Natural killer cell (primary cell): ENCODE measurements around the gene SEPTIN12. TPM values are rescaled to one million over a fixed set of nuclear protein-coding genes. Genes with fewer than 3 reads are reported as not detected.

Experiments used
- ATAC-seq, 3 donors: fragments of 150-1000 bp in 2 of 3; fragments of 200-7000 bp in 1 of 3; cut with Tn5 transposase; 1 replicate in 1 of 3; 2 replicates in 2 of 3; pipeline ENCODE4 v1.10.0; 2021; ENCODE audit warnings: mild to moderate bottlenecking in 2 of 3, moderate library complexity in 2 of 3
- DNase-seq, 2 donors: peaks; one replicate each; pipeline versions ENCODE4 v3.0.0 to v3.0.0-alpha.2; 2013 to 2021; ENCODE audit warnings: mixed read lengths in 1 of 2
- H3K27ac ChIP-seq: one replicate; pipeline ENCODE4 v1.5.1; 2013; ENCODE audit warnings: mild to moderate bottlenecking, low read length
- H3K27me3 ChIP-seq: one replicate; pipeline ENCODE4 v1.6.1; 2013; ENCODE audit warnings: low read length; ENCODE audit not compliant: control insufficient read depth, insufficient read depth
- H3K36me3 ChIP-seq: one replicate; pipeline ENCODE4 v1.6.1; 2013; ENCODE audit warnings: low read length; ENCODE audit not compliant: control insufficient read depth, insufficient read depth
- H3K4me1 ChIP-seq: one replicate; pipeline ENCODE4 v1.6.1; 2013; ENCODE audit warnings: low read length; ENCODE audit not compliant: control insufficient read depth, insufficient read depth
- H3K4me3 ChIP-seq: one replicate; pipeline ENCODE4 v1.5.1; 2013; ENCODE audit warnings: low read length
- H3K9me3 ChIP-seq: one replicate; pipeline ENCODE4 v1.6.1; 2013; ENCODE audit warnings: low read length; ENCODE audit not compliant: control insufficient read depth, insufficient read depth
- H3K27ac Mint-ChIP-seq, 2 donors: one replicate each; pipeline ENCODE4 v1.8.0; 2022; ENCODE audit warnings: mild to moderate bottlenecking in 2 of 2, mixed read lengths in 2 of 2, moderate library complexity in 1 of 2
- H3K27me3 Mint-ChIP-seq, 2 donors: one replicate each; pipeline ENCODE4 v1.8.0; 2022; ENCODE audit warnings: low read depth in 2 of 2, mixed read lengths in 2 of 2
- H3K36me3 Mint-ChIP-seq: one replicate; pipeline ENCODE4 v1.8.0; 2022; ENCODE audit warnings: mixed read lengths
- H3K4me1 Mint-ChIP-seq, 2 donors: one replicate each; pipeline ENCODE4 v1.8.0; 2022; ENCODE audit warnings: mixed read lengths in 2 of 2
- H3K4me3 Mint-ChIP-seq: one replicate; pipeline ENCODE4 v1.8.0; 2022; ENCODE audit warnings: mild to moderate bottlenecking, moderate library complexity, mixed read lengths
- H3K9me3 Mint-ChIP-seq, 2 donors: one replicate each; pipeline ENCODE4 v1.8.0; 2022; ENCODE audit warnings: mixed read lengths in 2 of 2
- WGBS: methylation state at CpG from one replicate; pipeline ENCODE4 v1.1.7; 2013; ENCODE audit warnings: missing lambda C conversion rate; ENCODE audit not compliant: insufficient coverage; 5-methylcytosine and 5-hydroxymethylcytosine counted together
- intact Hi-C: fragments of 100-400 bp; cut with micrococcal nuclease; formaldehyde crosslinking; loops from one replicate; pipeline ENCODE4 v1.14.2; 2022
- total RNA-seq, 4 donors: library from RNA; stranded (reverse); fragments of 120-200 nt in 1 of 4; gene quantifications; one replicate each; pipeline versions ENCODE4 v1.2.3 to v1.2.4, GENCODE V29; 2013 to 2022
- TF ChIP-seq, protein P1 (sequence below): fragments of 200-600 bp; IDR thresholded peaks from one replicate; pipeline ENCODE4 v1.8.0; 2022; ENCODE audit warnings: antibody characterized with exemption

SEPTIN12 gene
- total RNA-seq, 3 donors from 2014 or later (not counting 1 experiment from before 2014, with no cell fraction given) = 0.59 TPM; not detected in 2

DNA sequence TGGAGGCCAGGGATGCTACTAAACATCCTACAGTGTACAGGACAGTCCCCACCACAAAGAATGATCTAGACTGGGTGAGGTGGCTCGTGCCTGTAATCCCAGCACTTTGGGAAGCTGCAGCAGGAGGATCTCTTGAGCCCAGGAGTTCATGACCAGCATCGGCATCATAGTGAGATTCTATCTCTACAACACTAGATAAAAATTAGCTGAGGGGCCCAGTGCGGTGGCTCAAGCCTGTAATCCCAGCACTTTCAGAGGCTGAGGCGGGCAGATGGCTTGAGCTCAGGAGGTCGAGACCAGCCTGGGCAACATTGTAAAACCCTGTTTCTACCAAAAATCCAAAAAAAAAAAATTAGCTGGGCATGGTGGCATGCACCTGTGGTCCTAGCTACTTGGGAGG, 15.8 kb downstream of the SEPTIN12 start:
- H3K4me3 Mint-ChIP-seq = no peak overlapping the region
- H3K36me3 Mint-ChIP-seq = no peaks in the 10 kb centered on the region
- Histone ChIP-seq H3K36me3 (no peaks in the 10 kb centered on the region), H3K4me1 (peaks cover 18% of the 10 kb centered on the region), H3K27me3 (no peaks in the 10 kb centered on the region), H3K9me3 (no peaks in the 10 kb centered on the region), H3K4me3 (no peak overlapping the region), H3K27ac (no peak overlapping the region)
- no peaks in the 10 kb centered on the region for H3K9me3 Mint-ChIP-seq
- H3K27ac Mint-ChIP-seq = no peak overlapping the region
- 90% methylated on average over 5 of the region's 5 CpGs for WGBS
- H3K4me1 Mint-ChIP-seq = peaks cover 16 to 19% of the 10 kb centered on the region in 2 donors
- TF ChIP-seq, protein P1, sequence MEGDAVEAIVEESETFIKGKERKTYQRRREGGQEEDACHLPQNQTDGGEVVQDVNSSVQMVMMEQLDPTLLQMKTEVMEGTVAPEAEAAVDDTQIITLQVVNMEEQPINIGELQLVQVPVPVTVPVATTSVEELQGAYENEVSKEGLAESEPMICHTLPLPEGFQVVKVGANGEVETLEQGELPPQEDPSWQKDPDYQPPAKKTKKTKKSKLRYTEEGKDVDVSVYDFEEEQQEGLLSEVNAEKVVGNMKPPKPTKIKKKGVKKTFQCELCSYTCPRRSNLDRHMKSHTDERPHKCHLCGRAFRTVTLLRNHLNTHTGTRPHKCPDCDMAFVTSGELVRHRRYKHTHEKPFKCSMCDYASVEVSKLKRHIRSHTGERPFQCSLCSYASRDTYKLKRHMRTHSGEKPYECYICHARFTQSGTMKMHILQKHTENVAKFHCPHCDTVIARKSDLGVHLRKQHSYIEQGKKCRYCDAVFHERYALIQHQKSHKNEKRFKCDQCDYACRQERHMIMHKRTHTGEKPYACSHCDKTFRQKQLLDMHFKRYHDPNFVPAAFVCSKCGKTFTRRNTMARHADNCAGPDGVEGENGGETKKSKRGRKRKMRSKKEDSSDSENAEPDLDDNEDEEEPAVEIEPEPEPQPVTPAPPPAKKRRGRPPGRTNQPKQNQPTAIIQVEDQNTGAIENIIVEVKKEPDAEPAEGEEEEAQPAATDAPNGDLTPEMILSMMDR = no peak
- intact Hi-C loops = no loop called here
- ATAC-seq (no peak), DNase-seq (no peak)
- H3K27me3 Mint-ChIP-seq = no peaks in the 10 kb centered on the region

DNA sequence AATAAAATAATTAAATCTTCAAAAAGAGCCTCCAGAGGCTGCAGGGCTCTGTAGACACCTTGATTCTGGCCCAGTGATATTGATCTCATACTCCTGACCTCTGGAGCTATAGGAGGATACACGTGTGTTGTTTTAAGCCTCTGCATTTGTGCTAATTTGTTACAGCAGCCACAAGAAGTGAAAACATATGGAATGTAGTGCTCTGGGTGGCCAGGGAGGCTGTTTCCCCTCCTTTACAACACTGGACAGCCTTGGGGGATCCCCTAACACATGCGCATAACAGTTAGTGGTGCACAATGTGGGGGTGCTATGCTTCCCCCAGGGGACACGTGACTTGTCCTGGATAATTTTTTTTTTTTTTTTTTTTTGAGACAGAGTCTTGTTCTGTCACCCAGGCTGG, 16.5 kb downstream of the SEPTIN12 start:
- Mint-ChIP-seq H3K4me1 (peaks cover 20 to 24% of the 10 kb centered on the region in 2 donors), H3K4me3 (no peak overlapping the region), H3K27me3 (no peaks in the 10 kb centered on the region), H3K9me3 (no peaks in the 10 kb centered on the region), H3K27ac (no peak overlapping the region), H3K36me3 (no peaks in the 10 kb centered on the region)
- H3K27me3 ChIP-seq = no peaks in the 10 kb centered on the region
- TF ChIP-seq, protein P1 = no peak
- H3K27ac ChIP-seq = no peak overlapping the region
- WGBS = 62% methylated on average over 2 of the region's 3 CpGs
- no peak overlapping the region for H3K4me3 ChIP-seq
- DNase-seq (peak in 1 of 2 donors; percentile 19), ATAC-seq (no peak)
- intact Hi-C loops = no loop called here
- H3K4me1 ChIP-seq = peaks cover 22% of the 10 kb centered on the region
- no peaks in the 10 kb centered on the region for H3K9me3 ChIP-seq
- no peaks in the 10 kb centered on the region for H3K36me3 ChIP-seq

DNA sequence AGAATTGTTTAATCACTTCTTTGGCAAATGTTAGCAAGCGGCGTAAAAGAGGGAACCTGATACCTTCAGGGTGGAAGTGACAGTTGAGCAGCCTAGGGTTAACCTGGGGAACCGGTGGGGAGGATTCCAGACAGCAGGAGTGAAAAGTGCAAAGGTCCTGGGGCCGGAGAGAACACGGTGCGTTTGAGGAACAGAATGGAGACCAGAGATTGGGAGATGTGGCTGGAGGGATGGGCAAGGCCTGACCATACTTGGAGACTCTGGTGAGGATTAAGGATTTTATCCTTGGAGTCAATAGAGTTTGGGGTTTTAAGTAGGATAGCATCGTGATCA, 18.9 kb downstream of the SEPTIN12 start:
- peak overlapping the region; percentile 51 for H3K4me3 Mint-ChIP-seq
- H3K27me3 Mint-ChIP-seq = no peaks in the 10 kb centered on the region
- H3K36me3 Mint-ChIP-seq = no peaks in the 10 kb centered on the region
- ATAC-seq = no peak
- H3K9me3 Mint-ChIP-seq = no peaks in the 10 kb centered on the region
- no peak for DNase-seq
- no peaks in the 10 kb centered on the region for H3K9me3 ChIP-seq
- H3K4me1 ChIP-seq = peaks cover 38% of the 10 kb centered on the region
- no peak overlapping the region for H3K4me3 ChIP-seq
- intact Hi-C loops = loop anchor here (2.0 to 5.0 kb wide), 3 partner anchors 34 to 517 kb away; partner anchors contain the start of genes ANKS3, DNAAF8, GLYR1 and UBN1
- H3K27ac ChIP-seq = no peak overlapping the region
- WGBS = 92% methylated on average over 7 of the region's 7 CpGs
- H3K36me3 ChIP-seq = no peaks in the 10 kb centered on the region
- H3K27ac Mint-ChIP-seq = peak overlapping the region; percentile 86 to 88
- peaks cover 30 to 34% of the 10 kb centered on the region in 2 donors for H3K4me1 Mint-ChIP-seq
- TF ChIP-seq, protein P1 = no peak
- no peaks in the 10 kb centered on the region for H3K27me3 ChIP-seq
